CD14-positive monocyte (primary cell): Measurements from ENCODE around the gene HKDC1. TPM values are rescaled to one million over a fixed set of nuclear protein-coding genes. Genes with fewer than 3 reads are reported as not detected.
A peak's percentile ranks its signal among the peaks of the same experiment; 100 is the strongest.

ENCODE experiments used
- DNase-seq, 3 donors: peaks; one replicate each; pipeline ENCODE4 v3.0.0-alpha.2; 2011 to 2022
- H2AFZ ChIP-seq: 2 replicates; pipeline ENCODE4 v1.6.0; 2012; ENCODE audit warnings: mild to moderate bottlenecking, low read depth, low read length, inconsistent platforms; ENCODE audit not compliant: insufficient read depth, poor library complexity, severe bottlenecking
- H3K27ac ChIP-seq, 2 donors: 1 replicate in 1 of 2; 2 replicates in 1 of 2; pipeline ENCODE4 v1.5.1; 2012 to 2013; ENCODE audit warnings: low read length in 2 of 2, control low read depth in 1 of 2, inconsistent platforms in 1 of 2, low read depth in 1 of 2, mild to moderate bottlenecking in 1 of 2
- H3K27me3 ChIP-seq, 2 donors: one replicate each; pipeline versions ENCODE4 v1.6.0 to v1.6.1; 2011 to 2013; ENCODE audit warnings: low read length in 2 of 2; ENCODE audit not compliant: control insufficient read depth in 2 of 2, insufficient read depth in 2 of 2
- H3K36me3 ChIP-seq, 2 donors: replicated peaks in 1 of 2; 1 replicate in 1 of 2; 2 replicates in 1 of 2; pipeline versions ENCODE4 v1.5.1 to v1.6.1; 2012 to 2013; ENCODE audit warnings: low read length in 2 of 2, control low read depth in 1 of 2, inconsistent platforms in 1 of 2, mild to moderate bottlenecking in 1 of 2; ENCODE audit not compliant: insufficient read depth in 2 of 2, control insufficient read depth in 1 of 2
- H3K4me1 ChIP-seq, 2 donors: 1 replicate in 1 of 2; 2 replicates in 1 of 2; pipeline versions ENCODE4 v1.5.1 to v1.6.1; 2012 to 2013; ENCODE audit warnings: low read length in 2 of 2, control low read depth in 1 of 2, inconsistent platforms in 1 of 2, mild to moderate bottlenecking in 1 of 2, moderate library complexity in 1 of 2; ENCODE audit not compliant: insufficient read depth in 2 of 2, control insufficient read depth in 1 of 2
- H3K4me2 ChIP-seq: replicated peaks from 2 replicates; pipeline ENCODE3; 2012; ENCODE audit warnings: low read length, moderate library complexity, mild to moderate bottlenecking; ENCODE audit not compliant: poor library complexity, severe bottlenecking; ENCODE audit errors: extremely low read depth
- H3K4me3 ChIP-seq, 3 experiments: fragments of 200-600 bp in 1 of 3; sonication (generic) in 1 of 3; replicated peaks in 1 of 3; 1 replicate in 2 of 3; 2 replicates in 1 of 3; pipeline ENCODE4 v1.5.1; 2011 to 2013; ENCODE audit warnings: low read length in 3 of 3, mild to moderate bottlenecking in 3 of 3, control low read depth in 2 of 3, low read depth in 2 of 3, inconsistent platforms in 1 of 3, moderate library complexity in 1 of 3
- H3K79me2 ChIP-seq: 2 replicates; pipeline ENCODE4 v1.6.0; 2012; ENCODE audit warnings: mild to moderate bottlenecking, control low read depth, inconsistent platforms, low read length, moderate library complexity; ENCODE audit not compliant: insufficient read depth
- H3K9ac ChIP-seq: 2 replicates; pipeline ENCODE4 v1.6.0; 2017; ENCODE audit warnings: low read length, mild to moderate bottlenecking; ENCODE audit not compliant: insufficient read depth, poor library complexity, severe bottlenecking
- H3K9me3 ChIP-seq, 2 donors: replicated peaks in 1 of 2; 1 replicate in 1 of 2; 2 replicates in 1 of 2; pipeline versions ENCODE4 v1.5.1 to v1.6.1; 2012 to 2013; ENCODE audit warnings: low read length in 2 of 2, control low read depth in 1 of 2; ENCODE audit not compliant: control insufficient read depth in 1 of 2, insufficient read depth in 1 of 2
- H4K20me1 ChIP-seq: 2 replicates; pipeline ENCODE4 v1.6.0; 2012; ENCODE audit warnings: mild to moderate bottlenecking, low read length, control low read depth, moderate library complexity; ENCODE audit not compliant: insufficient read depth
- H3K27ac Mint-ChIP-seq, 7 donors: one replicate each; pipeline ENCODE4 v1.8.0; 2020; ENCODE audit warnings: mild to moderate bottlenecking in 7 of 7, mixed read lengths in 7 of 7, moderate library complexity in 6 of 7, inconsistent platforms in 2 of 7
- H3K27me3 Mint-ChIP-seq, 3 donors: one replicate each; pipeline ENCODE4 v1.8.0; 2021 to 2022; ENCODE audit warnings: low read depth in 3 of 3, mild to moderate bottlenecking in 3 of 3, mixed read lengths in 3 of 3, moderate library complexity in 3 of 3, inconsistent platforms in 1 of 3
- H3K36me3 Mint-ChIP-seq, 2 donors: one replicate each; pipeline ENCODE4 v1.8.0; 2020; ENCODE audit warnings: mixed read lengths in 2 of 2, inconsistent platforms in 1 of 2, mild to moderate bottlenecking in 1 of 2
- H3K4me1 Mint-ChIP-seq: one replicate; pipeline ENCODE4 v1.8.0; 2020; ENCODE audit warnings: mild to moderate bottlenecking, mixed read lengths
- H3K4me3 Mint-ChIP-seq, 2 donors: one replicate each; pipeline ENCODE4 v1.8.0; 2020; ENCODE audit warnings: mild to moderate bottlenecking in 2 of 2, mixed read lengths in 2 of 2, moderate library complexity in 1 of 2
- H3K9me3 Mint-ChIP-seq, 7 donors: one replicate each; pipeline ENCODE4 v1.8.0; 2020 to 2022; ENCODE audit warnings: mixed read lengths in 7 of 7, mild to moderate bottlenecking in 6 of 7, moderate library complexity in 6 of 7, inconsistent platforms in 2 of 7
- CTCF ChIP-seq: fragments of 200-600 bp; IDR thresholded peaks from one replicate; pipeline ENCODE4 v1.8.0; 2022; ENCODE audit warnings: antibody characterized with exemption, mild to moderate bottlenecking
- WGBS: methylation state at CpG from one replicate; pipeline ENCODE4 v1.1.5; 2013; ENCODE audit warnings: missing lambda C conversion rate; ENCODE audit not compliant: insufficient coverage; 5-methylcytosine and 5-hydroxymethylcytosine counted together
- intact Hi-C, 2 donors: fragments of 100-400 bp; cut with micrococcal nuclease; formaldehyde crosslinking; loops; one replicate each; pipeline versions ENCODE4 v1.15.0 to v1.15.1; 2023
- polyA plus RNA-seq, 3 donors: library from polyadenylated mRNA; depleted of rRNA in 1 of 3; unstranded in 2 of 3; stranded (reverse) in 1 of 3; fragments of 300-500 nt in 2 of 3; fragments of >200 nt in 1 of 3; fragmentation: Illumina TruSeq in 2 of 3; gene quantifications; 1 replicate in 2 of 3; 2 replicates in 1 of 3; pipeline ENCODE4 v1.2.3, GENCODE V29; 2012 to 2021

Gene HKDC1
- polyA plus RNA-seq, 3 donors: not detected

GRCh38 chr10:69311309-69311708, 91.2 kb downstream of the HKDC1 start:
- H3K27ac Mint-ChIP-seq: peak overlapping the region in 1 of 7 donors; percentile 51
- Histone ChIP-seq H3K79me2 (no peaks in the 10 kb centered on the region), H2AFZ (no peak overlapping the region), H3K4me3 (no peak overlapping the region), H3K9ac (no peak overlapping the region), H3K4me1 (no peaks in the 10 kb centered on the region), H3K9me3 (no peaks in the 10 kb centered on the region), H3K4me2 (no peak overlapping the region), H3K27ac (no peak overlapping the region), H3K27me3 (no peaks in the 10 kb centered on the region), H3K36me3 (no peaks in the 10 kb centered on the region), H4K20me1 (no peaks in the 10 kb centered on the region)
- no peak overlapping the region for H3K4me3 Mint-ChIP-seq
- WGBS: 47% methylated on average over 3 of the region's 4 CpGs
- no peaks in the 10 kb centered on the region for H3K36me3 Mint-ChIP-seq
- no peak for TF ChIP-seq CTCF
- H3K4me1 Mint-ChIP-seq: no peaks in the 10 kb centered on the region
- intact Hi-C loops: loop anchor here in 1 of 2 donors (5.0 kb wide), 1 partner anchor 36 kb away; no protein-coding TSS in a partner anchor
- DNase-seq: no peak
- H3K27me3 Mint-ChIP-seq: peaks cover 0 to 2% (median 2%) of the 10 kb centered on the region in 3 donors
- H3K9me3 Mint-ChIP-seq: no peaks in the 10 kb centered on the region

DNA sequence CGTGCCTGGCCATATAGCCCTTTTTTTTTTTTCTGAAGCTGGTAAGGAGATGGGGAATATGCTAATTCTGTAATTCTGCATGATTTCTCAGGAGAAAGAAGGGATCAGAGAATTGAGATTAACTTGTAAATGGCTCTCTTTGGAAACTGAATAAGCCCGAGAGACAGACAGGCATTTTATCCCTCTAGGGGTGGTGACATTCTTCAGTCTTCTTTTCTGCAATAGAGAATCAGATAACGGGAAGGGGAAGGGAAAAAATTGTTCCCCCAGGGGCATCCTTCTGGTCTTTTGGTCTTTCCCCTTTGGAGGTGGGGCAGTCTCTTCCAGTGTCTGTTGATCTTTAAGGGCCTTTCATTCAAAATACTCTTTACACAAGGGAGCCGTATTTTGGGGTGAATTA, 92.4 kb downstream of the HKDC1 start:
- Histone ChIP-seq H3K27ac (no peak overlapping the region), H3K36me3 (no peaks in the 10 kb centered on the region), H3K9me3 (no peaks in the 10 kb centered on the region), H3K27me3 (no peaks in the 10 kb centered on the region), H3K4me1 (peaks cover 6% of the 10 kb centered on the region in 2 donors), H3K79me2 (no peaks in the 10 kb centered on the region), H3K4me3 (no peak overlapping the region), H2AFZ (no peak overlapping the region), H4K20me1 (no peaks in the 10 kb centered on the region), H3K4me2 (no peak overlapping the region), H3K9ac (no peak overlapping the region)
- Mint-ChIP-seq H3K27ac (no peak overlapping the region), H3K27me3 (peaks cover 0 to 2% (median 2%) of the 10 kb centered on the region in 3 donors), H3K9me3 (no peaks in the 10 kb centered on the region), H3K4me3 (no peak overlapping the region), H3K4me1 (peaks cover 4% of the 10 kb centered on the region), H3K36me3 (no peaks in the 10 kb centered on the region)
- no peak for DNase-seq
- no peak for TF ChIP-seq CTCF
- intact Hi-C loops: loop anchor here in 1 of 2 donors (5.0 kb wide), 1 partner anchor 35 kb away; no protein-coding TSS in a partner anchor
- WGBS: 100% methylated on average over 1 of the region's 4 CpGs
